Stimulated activated naive CD8-positive, alpha-beta T cell treated with anti-CD3 and anti-CD28 coated beads, Interleukin-15, Interleukin-2, amounts not matched to agents 100 ng/mL and 50 ng/mL, for 24 hours (primary cell): ENCODE data around the gene ACAT2.
"Not testable (repeated sequence)": the region's sequence is repeated elsewhere in the genome, so short reads cannot be mapped to it uniquely, and the experiment has no call there.

Experiments used
- H3K27ac Mint-ChIP-seq: one replicate; pipeline ENCODE4 v1.8.0; 2021; ENCODE audit warnings: mild to moderate bottlenecking, mixed read lengths
- H3K27me3 Mint-ChIP-seq: one replicate; pipeline ENCODE4 v1.8.0; 2021; ENCODE audit warnings: mixed read lengths
- H3K36me3 Mint-ChIP-seq: one replicate; pipeline ENCODE4 v1.8.0; 2021; ENCODE audit warnings: low read depth, mixed read lengths
- H3K4me1 Mint-ChIP-seq: one replicate; pipeline ENCODE4 v1.8.0; 2021; ENCODE audit warnings: low read depth, mixed read lengths
- H3K4me3 Mint-ChIP-seq: one replicate; pipeline ENCODE4 v1.8.0; 2021; ENCODE audit warnings: mild to moderate bottlenecking, mixed read lengths
- H3K9me3 Mint-ChIP-seq: one replicate; pipeline ENCODE4 v1.8.0; 2021; ENCODE audit warnings: mixed read lengths

Gene ACAT2

DNA sequence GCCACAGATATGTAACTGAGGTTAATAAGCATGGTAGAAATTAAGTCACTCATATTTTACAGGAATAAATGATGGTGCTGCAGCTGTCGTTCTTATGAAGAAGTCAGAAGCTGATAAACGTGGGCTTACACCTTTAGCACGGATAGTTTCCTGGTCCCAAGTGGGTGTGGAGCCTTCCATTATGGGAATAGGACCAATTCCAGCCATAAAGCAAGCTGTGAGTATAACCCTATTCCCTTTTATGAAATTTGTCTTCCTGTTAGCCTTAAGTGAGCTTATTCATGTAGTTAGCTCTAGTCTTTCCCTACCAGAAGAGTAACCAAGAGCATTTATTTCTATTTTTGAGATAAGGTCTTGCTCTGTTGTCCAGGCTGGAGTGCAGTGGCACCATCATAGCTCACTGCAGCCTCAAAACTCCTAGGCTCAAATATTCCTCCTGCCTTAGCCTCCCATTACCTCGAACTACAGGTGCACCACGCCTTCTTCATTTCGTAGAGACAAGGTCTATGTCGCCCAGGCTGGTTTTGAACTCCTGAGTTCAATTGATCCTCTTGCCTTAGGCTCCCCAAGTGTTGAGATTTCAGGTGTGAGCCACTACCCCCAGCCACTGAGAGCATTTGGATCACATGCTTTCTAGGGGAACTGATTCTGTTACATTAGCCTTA lies 15.5 kb downstream of the ACAT2 start:
- Mint-ChIP-seq H3K9me3 (no peaks in the 10 kb centered on the region), H3K36me3 (peaks cover 71% of the 10 kb centered on the region), H3K4me3 (no peak overlapping the region), H3K27me3 (no peaks in the 10 kb centered on the region), H3K27ac (peak overlapping the region; percentile 53), H3K4me1 (peaks cover 6% of the 10 kb centered on the region)

DNA sequence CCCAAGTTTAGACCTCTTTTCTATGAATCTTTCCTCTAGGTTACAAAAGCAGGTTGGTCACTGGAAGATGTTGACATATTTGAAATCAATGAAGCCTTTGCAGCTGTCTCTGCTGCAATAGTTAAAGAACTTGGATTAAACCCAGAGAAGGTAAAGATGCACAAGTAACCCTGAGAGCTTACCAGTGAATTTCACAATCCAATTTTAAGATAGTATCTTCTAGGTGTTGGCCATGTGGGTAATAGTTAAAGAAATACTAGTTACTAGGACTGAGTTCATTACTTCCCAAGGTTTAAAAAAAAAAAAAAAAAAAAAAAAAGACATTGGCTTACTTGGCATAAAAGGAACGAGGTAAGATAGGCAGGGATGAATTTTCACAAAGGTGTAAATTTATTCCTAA lies 16.3 kb downstream of the ACAT2 start:
- Mint-ChIP-seq H3K36me3 (peaks cover 77% of the 10 kb centered on the region), H3K4me3 (no peak overlapping the region), H3K4me1 (peaks cover 14% of the 10 kb centered on the region), H3K27me3 (no peaks in the 10 kb centered on the region), H3K9me3 (no peaks in the 10 kb centered on the region), H3K27ac (no peak overlapping the region)

DNA sequence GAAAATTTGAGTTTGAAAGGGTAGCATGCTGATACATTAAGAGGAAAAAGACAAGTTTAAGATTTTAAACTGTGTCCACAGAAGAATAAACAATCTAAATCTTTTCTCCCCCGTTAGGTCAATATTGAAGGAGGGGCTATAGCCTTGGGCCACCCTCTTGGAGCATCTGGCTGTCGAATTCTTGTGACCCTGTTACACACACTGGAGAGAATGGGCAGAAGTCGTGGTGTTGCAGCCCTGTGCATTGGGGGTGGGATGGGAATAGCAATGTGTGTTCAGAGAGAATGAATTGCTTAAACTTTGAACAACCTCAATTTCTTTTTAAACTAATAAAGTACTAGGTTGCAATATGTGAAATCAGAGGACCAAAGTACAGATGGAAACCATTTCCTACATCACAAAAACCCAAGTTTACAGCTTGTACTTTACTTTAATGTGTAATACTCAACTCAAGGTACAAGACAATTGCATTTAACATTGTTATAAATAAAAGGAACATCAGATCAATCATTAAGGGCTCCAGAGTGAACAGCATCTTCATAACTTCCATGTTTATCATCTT lies 16.8 kb downstream of the ACAT2 start:
- H3K27ac Mint-ChIP-seq = no peak overlapping the region
- peaks cover 79% of the 10 kb centered on the region for H3K36me3 Mint-ChIP-seq
- H3K4me1 Mint-ChIP-seq = peaks cover 19% of the 10 kb centered on the region
- no peak overlapping the region for H3K4me3 Mint-ChIP-seq
- no peaks in the 10 kb centered on the region for H3K27me3 Mint-ChIP-seq
- H3K9me3 Mint-ChIP-seq = no peaks in the 10 kb centered on the region

DNA sequence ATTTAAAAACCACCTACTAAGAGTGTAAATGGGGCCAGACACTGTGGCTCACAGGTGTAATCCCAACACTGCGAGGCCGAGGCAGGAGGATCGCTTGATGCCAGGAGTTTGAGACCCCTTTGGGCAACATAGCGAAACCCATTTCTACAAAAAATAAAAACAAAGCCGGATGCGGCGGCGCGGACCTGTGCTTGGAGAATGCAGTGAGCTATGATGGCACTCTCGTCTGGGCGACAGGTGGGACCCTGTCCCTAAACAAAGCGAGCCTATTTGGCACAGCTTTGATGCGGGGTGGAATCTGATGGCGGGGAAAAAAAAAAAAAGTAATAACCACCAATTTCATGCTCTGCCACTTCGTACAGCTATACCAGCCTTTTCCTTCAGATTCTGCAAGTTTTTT lies 26.4 kb downstream of the ACAT2 start:
- Mint-ChIP-seq H3K4me1 (peaks cover 74% of the 10 kb centered on the region), H3K27ac (peak overlapping the region; percentile 91), H3K36me3 (peaks cover 77% of the 10 kb centered on the region)

DNA sequence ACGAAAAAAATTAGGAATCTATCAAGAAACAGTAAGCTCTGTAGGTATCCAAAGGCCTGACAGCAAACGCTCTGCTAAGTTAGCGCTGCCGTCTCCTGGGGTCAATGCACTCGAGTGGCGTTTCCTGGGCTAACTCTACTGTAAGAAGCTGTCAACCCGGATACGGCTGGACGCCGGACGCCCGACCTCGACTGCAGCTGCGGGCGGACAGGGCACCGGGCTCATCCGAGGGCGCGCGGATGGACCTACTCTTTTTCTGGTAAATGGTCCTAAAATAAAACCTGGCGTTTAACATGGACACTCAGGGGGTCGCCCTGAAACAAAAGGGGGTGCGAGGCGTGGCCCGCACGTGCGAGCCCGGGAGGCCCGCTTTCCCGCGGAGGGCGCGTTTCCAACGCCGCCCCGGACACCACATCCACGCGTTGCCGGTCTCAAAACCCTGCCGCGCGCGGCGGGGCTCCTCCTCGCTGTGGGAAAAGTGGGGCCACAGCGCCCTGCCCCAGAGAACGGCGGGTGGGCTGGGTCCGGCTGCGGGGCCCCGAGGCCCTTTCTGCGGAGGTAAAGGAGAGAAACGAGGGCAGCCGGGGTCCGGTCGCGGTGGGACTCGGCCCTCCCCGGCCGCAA lies 27.0 kb downstream of the ACAT2 start:
- peaks cover 77% of the 10 kb centered on the region for H3K36me3 Mint-ChIP-seq
- peaks cover 74% of the 10 kb centered on the region for H3K4me1 Mint-ChIP-seq
- peak overlapping the region; percentile 96 for H3K4me3 Mint-ChIP-seq

More for the DNA sequence above, 26.4 kb downstream of the ACAT2 start:
- no peaks in the 10 kb centered on the region for H3K9me3 Mint-ChIP-seq
- H3K27me3 Mint-ChIP-seq = no peaks in the 10 kb centered on the region
- H3K4me3 Mint-ChIP-seq = peak overlapping the region; percentile 96

DNA sequence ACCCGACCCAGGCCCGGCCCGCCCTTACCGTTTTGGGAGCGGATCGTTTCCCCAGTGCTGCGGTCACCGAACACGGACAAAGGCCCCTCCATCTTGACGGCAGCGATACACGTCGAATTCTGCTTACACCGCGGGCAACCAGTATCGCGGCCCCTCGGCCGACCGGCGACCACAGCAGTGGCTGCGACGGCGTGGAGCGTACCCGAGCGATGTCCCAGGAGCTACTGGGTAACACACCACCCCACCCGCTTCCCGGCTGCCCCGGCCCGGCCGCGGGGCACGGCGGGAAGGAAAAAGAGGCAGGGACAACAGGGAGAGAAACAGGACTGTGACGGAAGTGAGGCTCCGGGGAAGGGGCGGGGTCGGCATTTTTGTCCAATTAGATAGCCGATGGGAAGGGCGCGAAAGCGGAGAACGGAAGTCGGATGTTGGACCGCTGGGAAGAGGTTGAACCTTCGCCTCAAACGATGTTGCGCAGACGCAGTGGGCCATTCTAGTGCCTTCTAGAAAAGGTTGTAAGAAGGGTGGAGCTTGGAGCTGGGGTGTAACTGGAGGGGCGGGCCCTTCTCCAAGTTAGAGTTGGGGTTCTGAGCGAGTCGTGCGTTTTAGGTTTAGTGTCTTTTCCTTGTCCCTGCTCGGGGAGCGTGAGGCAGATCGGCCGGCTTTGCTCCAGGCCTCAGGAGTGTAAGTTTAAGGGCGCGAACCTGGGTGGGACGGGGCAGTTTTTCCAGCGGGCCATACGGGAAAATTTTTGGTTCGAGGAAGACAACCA lies 27.7 kb downstream of the ACAT2 start, which contains the start of gene TCP1:
Gene TCP1 (minus strand): TSS at position 226 of the 772 bp plus-strand sequence. CDS start 134 bp downstream, at position 92.
- H3K9me3 Mint-ChIP-seq = no peaks in the 10 kb centered on the region
- peaks cover 80% of the 10 kb centered on the region for H3K36me3 Mint-ChIP-seq
- H3K27me3 Mint-ChIP-seq = no peaks in the 10 kb centered on the region
- H3K4me3 Mint-ChIP-seq = peak within 1 kb of the TSS; percentile 96
- peak within 1 kb of the TSS; percentile 99 for H3K27ac Mint-ChIP-seq
- H3K4me1 Mint-ChIP-seq = peaks cover 75% of the 10 kb centered on the region

More for the DNA sequence above, 27.0 kb downstream of the ACAT2 start:
- H3K27ac Mint-ChIP-seq = peak overlapping the region; percentile 91
- no peaks in the 10 kb centered on the region for H3K27me3 Mint-ChIP-seq
- no peaks in the 10 kb centered on the region for H3K9me3 Mint-ChIP-seq

DNA sequence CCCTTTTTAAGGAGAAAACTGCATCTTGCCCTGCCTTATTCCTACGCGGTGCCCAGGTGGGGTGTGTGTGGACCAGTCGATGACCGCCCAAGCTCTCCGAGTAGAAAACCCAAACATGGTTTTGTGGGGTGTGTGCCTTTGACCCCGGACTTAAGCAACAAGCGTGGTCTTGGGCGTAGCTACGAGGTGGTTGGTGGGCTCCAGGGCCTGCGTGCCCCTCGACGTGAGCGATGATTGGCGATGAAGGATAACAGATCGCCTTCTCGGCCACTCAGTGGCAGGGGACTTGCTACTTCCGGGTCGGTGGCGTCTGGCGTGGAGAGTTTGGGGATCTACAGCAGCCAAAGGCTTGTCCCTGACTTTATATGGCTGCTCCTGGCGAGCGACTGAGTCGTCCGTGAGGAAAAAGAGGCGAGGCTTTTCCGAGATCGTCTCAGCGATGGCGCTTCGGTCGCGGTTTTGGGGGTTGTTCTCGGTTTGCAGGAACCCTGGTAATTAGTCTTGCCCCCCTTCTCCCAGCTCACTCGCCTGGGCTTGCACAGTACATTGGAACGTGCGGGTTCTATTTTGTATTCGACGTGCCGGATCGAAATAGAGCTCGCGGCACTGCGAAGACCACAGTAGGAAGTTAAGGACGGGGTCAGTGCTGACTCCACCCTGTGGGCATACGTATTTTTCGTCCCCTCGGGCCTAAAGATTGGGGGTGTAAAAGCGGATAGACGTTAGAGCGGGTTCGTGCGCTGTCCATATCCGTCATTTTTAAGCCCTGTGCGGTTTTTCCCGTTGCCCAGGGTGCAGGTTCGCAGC lies 28.5 kb downstream of the ACAT2 start, which contains the start of gene MRPL18:
Gene MRPL18 (plus strand): TSS at position 319 of the 807 bp plus-strand sequence. CDS start 121 bp downstream, at position 440.
- Mint-ChIP-seq H3K27ac (peak within 1 kb of the TSS; percentile 99), H3K27me3 (no peaks in the 10 kb centered on the region), H3K4me3 (peak within 1 kb of the TSS; percentile 96), H3K4me1 (peaks cover 72% of the 10 kb centered on the region), H3K9me3 (no peaks in the 10 kb centered on the region), H3K36me3 (peaks cover 77% of the 10 kb centered on the region)

DNA sequence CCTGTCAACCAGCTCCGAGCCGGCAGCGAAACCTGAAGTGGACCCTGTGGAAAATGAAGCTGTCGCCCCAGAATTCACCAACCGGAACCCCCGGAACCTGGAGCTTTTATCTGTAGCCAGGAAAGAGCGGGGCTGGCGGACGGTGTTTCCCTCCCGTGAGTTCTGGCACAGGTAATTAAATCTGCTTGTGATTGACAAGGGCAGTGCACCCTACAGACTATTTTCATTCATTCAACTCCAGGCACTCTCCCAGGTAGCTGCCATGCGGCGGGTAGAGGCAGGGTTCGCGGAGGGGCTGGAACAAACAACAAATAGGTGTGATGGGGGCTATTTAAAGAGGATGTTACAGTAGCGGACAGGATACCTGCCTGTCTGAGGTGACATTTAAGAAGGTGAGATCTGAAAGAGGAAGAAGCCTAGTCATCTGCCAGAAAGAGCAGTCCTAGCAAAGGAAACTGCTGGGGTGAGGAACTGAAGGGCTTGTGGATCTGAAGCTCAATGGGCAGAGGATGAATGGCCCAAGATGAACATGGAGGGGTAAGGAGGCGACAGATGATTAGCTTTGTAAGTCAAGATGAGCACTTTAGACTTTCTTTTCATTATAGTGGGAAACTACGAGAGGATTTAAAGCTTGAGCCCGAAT lies 29.2 kb downstream of the ACAT2 start:
- peaks cover 64% of the 10 kb centered on the region for H3K4me1 Mint-ChIP-seq
- no peaks in the 10 kb centered on the region for H3K9me3 Mint-ChIP-seq
- no peaks in the 10 kb centered on the region for H3K27me3 Mint-ChIP-seq
- peak overlapping the region; percentile 96 for H3K4me3 Mint-ChIP-seq
- peaks cover 77% of the 10 kb centered on the region for H3K36me3 Mint-ChIP-seq
- H3K27ac Mint-ChIP-seq = peak overlapping the region; percentile 99

DNA sequence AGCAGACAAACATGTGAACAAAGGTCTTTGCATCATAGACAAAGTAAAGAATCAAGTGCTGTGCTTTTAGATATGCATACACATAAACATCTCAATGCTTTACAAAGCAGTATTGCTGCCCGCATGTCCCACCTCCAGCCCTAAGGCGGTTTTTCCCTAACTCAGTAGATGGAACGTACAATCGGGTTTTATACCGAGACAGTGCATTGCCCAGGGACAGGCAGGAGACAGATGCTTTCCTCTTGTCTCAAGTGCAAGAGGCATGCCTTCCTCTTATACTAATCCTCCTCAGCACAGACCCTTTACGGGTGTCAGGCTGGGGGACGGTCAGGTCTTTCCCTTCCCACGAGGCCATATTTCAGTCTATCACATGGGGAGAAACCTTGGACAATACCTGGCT lies 33.1 kb downstream of the ACAT2 start:
- not testable (repeated sequence) for H3K27ac Mint-ChIP-seq
- peaks cover 85% of the 10 kb centered on the region for H3K36me3 Mint-ChIP-seq

DNA sequence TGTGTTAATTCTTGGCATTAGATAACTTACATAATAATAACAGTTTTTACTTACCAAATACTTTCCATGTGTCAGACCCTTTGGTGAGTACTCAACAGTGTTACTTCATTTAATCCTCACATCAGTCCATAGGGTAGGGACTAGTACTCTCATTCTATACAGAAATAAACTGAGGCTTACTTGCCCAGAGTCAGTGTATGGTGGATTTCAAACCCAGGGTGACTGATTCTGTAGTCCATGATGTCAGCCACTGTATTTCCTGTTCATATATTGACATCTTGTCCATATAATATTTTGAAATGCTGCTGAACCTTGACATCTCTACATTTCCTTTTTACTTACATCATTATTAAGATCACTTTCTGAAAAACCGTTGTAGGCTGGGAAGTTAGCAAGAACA lies 35.7 kb downstream of the ACAT2 start:
- peaks cover 36% of the 10 kb centered on the region for H3K4me1 Mint-ChIP-seq
- H3K27me3 Mint-ChIP-seq = no peaks in the 10 kb centered on the region
- no peaks in the 10 kb centered on the region for H3K9me3 Mint-ChIP-seq
- H3K36me3 Mint-ChIP-seq = peaks cover 63% of the 10 kb centered on the region
- H3K27ac Mint-ChIP-seq = peak overlapping the region; percentile 45
- H3K4me3 Mint-ChIP-seq = no peak overlapping the region

More for the DNA sequence above, 33.1 kb downstream of the ACAT2 start:
- H3K9me3 Mint-ChIP-seq, H3K27me3 Mint-ChIP-seq, H3K4me3 Mint-ChIP-seq: not testable (repeated sequence)
- H3K4me1 Mint-ChIP-seq = peaks cover 53% of the 10 kb centered on the region

DNA sequence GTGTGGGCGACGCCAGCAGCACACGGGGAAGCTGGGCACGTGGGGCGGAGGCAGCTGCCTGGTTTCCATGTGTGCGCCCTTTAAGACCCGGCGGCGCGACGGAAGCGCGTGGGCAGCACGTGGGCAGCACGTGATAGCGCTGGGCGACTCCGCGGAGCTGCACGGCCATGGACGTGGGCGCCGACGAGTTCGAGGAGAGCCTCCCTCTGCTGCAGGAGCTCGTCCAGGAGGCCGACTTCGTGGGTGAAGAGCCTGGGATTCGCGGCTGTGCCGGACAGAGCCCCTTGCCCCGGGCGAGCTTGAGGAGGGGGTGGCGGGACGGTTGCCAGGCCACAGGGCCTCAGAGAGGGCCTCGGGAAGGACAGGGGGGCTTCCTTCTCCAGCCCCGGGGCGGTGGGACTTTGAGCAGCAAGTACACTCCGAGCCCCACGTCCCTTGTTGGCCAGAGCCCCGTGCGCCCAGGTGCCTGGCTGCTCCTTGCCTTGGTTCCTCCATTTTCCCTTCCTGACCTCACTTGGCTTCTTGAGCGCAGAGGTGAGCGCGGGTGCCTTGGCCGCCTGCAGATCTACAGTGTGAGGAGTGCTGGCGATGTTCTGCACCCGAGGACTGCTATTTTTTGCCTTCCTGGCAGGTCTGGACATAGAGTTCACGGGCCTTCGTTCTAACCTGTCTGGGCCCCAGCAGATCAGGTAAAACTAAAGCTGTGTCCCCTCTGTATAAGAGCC lies 38.5 kb downstream of the ACAT2 start, which contains the start of gene PNLDC1:
Gene PNLDC1 (plus strand): TSS at position 136 of the 725 bp plus-strand sequence. CDS start 32 bp downstream, at position 168.
- H3K4me3 Mint-ChIP-seq = no peak within 1 kb of the TSS
- no peaks in the 10 kb centered on the region for H3K27me3 Mint-ChIP-seq
- H3K36me3 Mint-ChIP-seq = peaks cover 42% of the 10 kb centered on the region
- peaks cover 16% of the 10 kb centered on the region for H3K4me1 Mint-ChIP-seq
- H3K27ac Mint-ChIP-seq = peak within 1 kb of the TSS; percentile 27
- H3K9me3 Mint-ChIP-seq = no peaks in the 10 kb centered on the region

DNA sequence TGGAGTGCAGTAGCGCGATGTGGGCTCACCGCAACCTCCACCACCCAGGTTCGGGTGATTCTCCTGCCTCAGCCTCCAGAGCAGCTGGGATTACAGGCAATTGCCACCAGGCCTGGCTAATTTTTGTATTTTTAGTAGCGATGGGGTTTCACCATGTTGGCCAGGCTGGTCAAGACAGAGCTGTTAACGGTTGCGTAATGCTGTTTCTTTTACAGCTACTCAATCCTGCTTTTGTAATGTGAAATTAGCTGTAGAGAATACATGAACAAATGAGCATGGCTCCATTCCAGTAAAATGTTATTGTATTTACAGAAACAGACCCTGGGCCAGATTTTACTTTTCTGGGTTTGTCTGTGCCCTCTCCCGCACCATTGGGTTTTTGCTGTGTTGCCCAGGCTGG lies 40.1 kb downstream of the ACAT2 start:
- Mint-ChIP-seq H3K27me3 (no peaks in the 10 kb centered on the region), H3K4me1 (peaks cover 14% of the 10 kb centered on the region), H3K9me3 (no peaks in the 10 kb centered on the region), H3K27ac (no peak overlapping the region), H3K4me3 (no peak overlapping the region), H3K36me3 (peaks cover 31% of the 10 kb centered on the region)

DNA sequence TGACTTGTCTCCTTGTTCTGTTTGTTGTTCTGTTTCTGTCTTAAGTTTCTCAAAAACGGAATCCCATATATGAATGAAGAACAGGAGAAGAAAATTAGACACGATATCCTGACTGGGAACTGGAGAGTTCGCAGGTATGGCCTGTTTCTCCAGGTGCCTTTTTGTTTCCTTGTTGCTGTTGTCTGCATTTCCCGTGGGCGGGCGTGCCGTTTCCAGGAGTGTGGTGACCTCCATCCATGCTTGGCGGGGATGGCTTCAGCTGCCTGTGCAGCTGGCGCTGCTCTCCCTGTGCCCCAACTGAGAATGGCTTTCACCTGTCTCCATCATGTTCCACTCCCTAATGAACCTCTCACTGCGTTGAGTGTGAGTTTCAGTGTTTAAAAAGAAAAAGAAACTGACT lies 42.7 kb downstream of the ACAT2 start:
- H3K9me3 Mint-ChIP-seq = no peaks in the 10 kb centered on the region
- H3K4me3 Mint-ChIP-seq = no peak overlapping the region
- H3K36me3 Mint-ChIP-seq = peaks cover 9% of the 10 kb centered on the region
- no peak overlapping the region for H3K27ac Mint-ChIP-seq
- no peaks in the 10 kb centered on the region for H3K27me3 Mint-ChIP-seq
- H3K4me1 Mint-ChIP-seq = no peaks in the 10 kb centered on the region
